A549 (cell line): ENCODE results near the gene PSMA3. TPM values are rescaled to one million over a fixed set of nuclear protein-coding genes. Genes with fewer than 3 reads are reported as not detected.

Source experiments
- ATAC-seq, 2 experiments: fragments of 200-7000 bp in 1 of 2; fragments of >200 bp in 1 of 2; cut with Nextera tagmentation in 1 of 2; cut with Tn5 transposase in 1 of 2; 3 replicates each; pipeline versions ENCODE4 v1.8.0 to v1.9.1; 2018 to 2020; ENCODE audit warnings: mild to moderate bottlenecking in 1 of 2, moderate library complexity in 1 of 2
- CTCF ChIA-PET: fragments of 300-600 bp; sonication (Branson Sonifier 250); formaldehyde crosslinking; extraction: SDS; loops from one replicate; lab custom pipeline; 2021; ENCODE audit warnings: antibody characterized with exemption, inconsistent platforms; lab: Yijun Ruan, JAX
- POLR2A ChIA-PET: fragments of 350-600 bp; formaldehyde crosslinking; extraction: SDS; loops from one replicate; lab custom pipeline; 2021; ENCODE audit warnings: antibody characterized with exemption, inconsistent platforms; lab: Yijun Ruan, JAX
- DNase-seq, 2 experiments: peaks; one replicate each; pipeline versions ENCODE4 v3.0.0 to v3.0.0-alpha.2; 2011 to 2016; ENCODE audit warnings: low read depth in 1 of 2, low spot score in 1 of 2
- FAIRE-seq: peaks from 2 replicates; lab custom pipeline; 2011; peaks lifted over from hg19 to GRCh38; lab: Jason Lieb, UNC
- H3K27ac ChIP-seq, 2 experiments: fragments of >200 bp; sonication (Bioruptor Twin); formaldehyde crosslinking; 3 replicates each; pipeline ENCODE4 v1.5.1; 2016 to 2017
- H3K4me1 ChIP-seq: fragments of >200 bp; sonication (Bioruptor Twin); formaldehyde crosslinking; 3 replicates; pipeline ENCODE4 v1.6.1; 2016
- H3K4me2 ChIP-seq: fragments of >200 bp; sonication (Bioruptor Twin); formaldehyde crosslinking; 3 replicates; pipeline ENCODE4 v1.6.1; 2016
- H3K4me3 ChIP-seq: fragments of >200 bp; sonication (Bioruptor Twin); formaldehyde crosslinking; 3 replicates; pipeline ENCODE4 v1.5.1; 2016
- H3K9me3 ChIP-seq: fragments of >200 bp; sonication (Bioruptor Twin); formaldehyde crosslinking; 3 replicates; pipeline ENCODE4 v1.6.1; 2016
- CBX2 ChIP-seq: fragments of 200-600 bp; sonication (generic); IDR thresholded peaks from 2 replicates; pipeline ENCODE4 v1.6.1; 2016; ENCODE audit warnings: low read depth, mild to moderate bottlenecking, borderline replicate concordance
- FOXS1 ChIP-seq: fragments of 250-450 bp; sonication (Bioruptor Pico); IDR thresholded peaks from 2 replicates; pipeline ENCODE4 v1.5.0; 2020; ENCODE audit warnings: mild to moderate bottlenecking, moderate library complexity
- GATA3 ChIP-seq: IDR thresholded peaks from 2 replicates; pipeline ENCODE4 v1.6.1; 2012; ENCODE audit warnings: borderline replicate concordance
- HEYL ChIP-seq: fragments of 250-450 bp; sonication (Bioruptor Pico); IDR thresholded peaks from 2 replicates; pipeline ENCODE4 v1.8.0; 2021; ENCODE audit warnings: mild to moderate bottlenecking, moderate library complexity
- MAFK ChIP-seq: fragments of 450-650 bp; IDR thresholded peaks from 2 replicates; pipeline ENCODE4 v1.6.1; 2014; ENCODE audit not compliant: partially characterized antibody
- MAZ ChIP-seq: fragments of 150-350 bp; IDR thresholded peaks from 2 replicates; pipeline ENCODE4 v1.6.1; 2014; ENCODE audit warnings: antibody characterized with exemption, low read depth, low read length, borderline replicate concordance
- NPAS2 ChIP-seq: fragments of 250-450 bp; sonication (Bioruptor Pico); IDR thresholded peaks from 2 replicates; pipeline ENCODE4 v1.8.0; 2022; ENCODE audit warnings: mild to moderate bottlenecking, moderate library complexity, borderline replicate concordance
- SREBF2 ChIP-seq: fragments of 450-650 bp; IDR thresholded peaks from 2 replicates; pipeline ENCODE4 v1.6.1; 2014; ENCODE audit warnings: mild to moderate bottlenecking, moderate library complexity
- TFCP2L1 ChIP-seq: fragments of 250-450 bp; sonication (Bioruptor Pico); IDR thresholded peaks from 2 replicates; pipeline ENCODE4 v1.5.0; 2021; ENCODE audit warnings: mild to moderate bottlenecking
- ZFP36 ChIP-seq: fragments of 450-650 bp; IDR thresholded peaks from 2 replicates; pipeline ENCODE4 v1.6.1; 2014; ENCODE audit warnings: borderline replicate concordance; ENCODE audit not compliant: partially characterized antibody
- WGBS: methylation state at CpG from one replicate; pipeline ENCODE4 v1.1.6; 2017; ENCODE audit errors: missing lambda C conversion rate; 5-methylcytosine and 5-hydroxymethylcytosine counted together
- polyA plus RNA-seq, 4 experiments: library from polyadenylated mRNA; depleted of rRNA in 3 of 4; stranded (reverse); fragments of >200 nt; fragmentation: RNase III in 1 of 4; extraction: RNeasy Plus Mini Kit Qiagen cat#74134 plus additional on column Dnase treatment in 1 of 4; gene quantifications; 2 replicates in 3 of 4; 3 replicates in 1 of 4; pipeline ENCODE4 v1.2.3, GENCODE V29; 2011 to 2017
- TF ChIP-seq, protein P1 (sequence below): IDR thresholded peaks from 2 replicates; pipeline ENCODE4 v1.6.1; 2012
- TF ChIP-seq, protein P2 (sequence below): fragments of 150-350 bp; IDR thresholded peaks from 2 replicates; pipeline ENCODE4 v1.6.1; 2014; ENCODE audit warnings: low read depth, mild to moderate bottlenecking, low read length
- TF ChIP-seq, protein P3 (sequence below): fragments of 450-650 bp; IDR thresholded peaks from 2 replicates; pipeline ENCODE4 v1.6.1; 2014; ENCODE audit warnings: antibody characterized with exemption
- TF ChIP-seq, protein P4 (sequence below): fragments of 250-450 bp; sonication (Bioruptor Pico); IDR thresholded peaks from 2 replicates; pipeline ENCODE4 v1.5.0; 2021; ENCODE audit warnings: mild to moderate bottlenecking, moderate library complexity, borderline replicate concordance
- TF ChIP-seq, protein P5 (sequence below): fragments of 200-600 bp; sonication (generic); IDR thresholded peaks from 2 replicates; pipeline ENCODE4 v1.6.1; 2016; ENCODE audit warnings: antibody characterized with exemption, mild to moderate bottlenecking, moderate library complexity
- TF ChIP-seq, protein P6 (sequence below): fragments of >200 bp; sonication (Bioruptor Twin); formaldehyde crosslinking; IDR thresholded peaks from 3 replicates; pipeline ENCODE4 v1.5.1; 2016

The PSMA3 gene
- polyA plus RNA-seq, 2 of the 4 experiments (the other 2 are of a cell fraction), result 260 to 410 TPM

DNA sequence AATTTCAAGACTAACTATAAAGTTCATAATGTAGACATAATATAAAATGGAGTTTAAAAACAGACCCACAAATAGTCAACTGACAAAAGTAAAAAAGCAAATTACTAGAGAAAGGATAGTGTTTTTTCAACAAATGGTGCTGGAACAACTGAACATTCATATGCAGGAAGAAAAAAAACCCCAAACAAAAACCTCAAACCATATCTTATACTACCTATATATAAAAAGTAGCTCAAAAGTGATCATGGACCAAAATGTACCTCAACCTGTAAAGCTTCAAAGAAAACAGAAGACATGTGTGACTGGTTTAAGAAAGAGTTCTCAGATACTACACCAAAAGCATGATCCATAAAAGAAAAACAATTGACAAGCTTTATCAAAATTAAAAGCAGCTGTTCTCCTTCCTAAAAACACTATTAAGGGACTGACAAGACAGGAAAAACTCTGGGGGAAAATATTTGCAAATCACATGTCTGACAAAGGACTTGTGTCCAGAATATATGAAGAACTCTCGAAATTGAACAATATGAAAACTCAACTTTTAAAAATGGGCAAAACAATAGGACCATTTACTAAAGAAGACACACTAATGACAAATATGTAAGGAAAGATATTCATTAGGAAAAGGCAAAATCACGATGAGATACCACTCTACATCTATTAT is 31.0 kb downstream of the PSMA3 start (continued):
- TF ChIP-seq, protein P1, sequence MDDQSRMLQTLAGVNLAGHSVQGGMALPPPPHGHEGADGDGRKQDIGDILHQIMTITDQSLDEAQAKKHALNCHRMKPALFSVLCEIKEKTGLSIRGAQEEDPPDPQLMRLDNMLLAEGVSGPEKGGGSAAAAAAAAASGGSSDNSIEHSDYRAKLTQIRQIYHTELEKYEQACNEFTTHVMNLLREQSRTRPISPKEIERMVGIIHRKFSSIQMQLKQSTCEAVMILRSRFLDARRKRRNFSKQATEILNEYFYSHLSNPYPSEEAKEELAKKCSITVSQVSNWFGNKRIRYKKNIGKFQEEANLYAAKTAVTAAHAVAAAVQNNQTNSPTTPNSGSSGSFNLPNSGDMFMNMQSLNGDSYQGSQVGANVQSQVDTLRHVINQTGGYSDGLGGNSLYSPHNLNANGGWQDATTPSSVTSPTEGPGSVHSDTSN, result no peak
- TF ChIP-seq, protein P2, sequence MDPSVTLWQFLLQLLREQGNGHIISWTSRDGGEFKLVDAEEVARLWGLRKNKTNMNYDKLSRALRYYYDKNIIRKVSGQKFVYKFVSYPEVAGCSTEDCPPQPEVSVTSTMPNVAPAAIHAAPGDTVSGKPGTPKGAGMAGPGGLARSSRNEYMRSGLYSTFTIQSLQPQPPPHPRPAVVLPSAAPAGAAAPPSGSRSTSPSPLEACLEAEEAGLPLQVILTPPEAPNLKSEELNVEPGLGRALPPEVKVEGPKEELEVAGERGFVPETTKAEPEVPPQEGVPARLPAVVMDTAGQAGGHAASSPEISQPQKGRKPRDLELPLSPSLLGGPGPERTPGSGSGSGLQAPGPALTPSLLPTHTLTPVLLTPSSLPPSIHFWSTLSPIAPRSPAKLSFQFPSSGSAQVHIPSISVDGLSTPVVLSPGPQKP, result no peak
- TF ChIP-seq MAZ (no peak), CBX2 (no peak)
- TF ChIP-seq, all 56 proteins: peak for 0

DNA sequence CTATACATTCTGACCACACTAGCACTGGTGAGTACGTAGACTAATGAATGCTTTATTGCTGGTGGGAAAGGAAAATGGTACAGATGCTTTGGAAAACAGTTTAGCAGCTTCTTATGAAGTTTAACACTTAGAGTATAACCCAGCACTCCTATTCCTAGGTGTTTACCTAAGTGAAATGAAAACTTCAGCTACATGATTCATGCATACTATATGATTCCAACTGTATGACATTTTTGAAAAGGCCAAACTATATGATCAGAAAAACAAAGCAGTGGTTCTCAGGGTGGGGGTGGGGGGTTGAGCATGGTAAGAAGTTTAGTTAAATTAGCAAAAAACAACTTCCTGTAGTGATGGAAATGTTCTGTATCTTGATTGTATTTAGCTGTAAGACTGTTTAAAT is 31.6 kb downstream of the PSMA3 start:
- ChIA-PET CTCF (interaction anchor here (1.0 to 1.5 kb wide), 2 partner anchors 10 to 17 kb away, joined by 3 to 4 read pairs; no protein-coding TSS in a partner anchor), POLR2A (interaction anchor here (3.5 kb wide), 1 partner anchor 22 kb away, joined by 12 read pairs; the partner anchor contains the start of gene ARID4A)
- ATAC-seq (no peak), FAIRE-seq (no peak), DNase-seq (no peak)
- no peak overlapping the region for H3K27ac ChIP-seq
- 79% methylated on average over 1 of the region's 1 CpG for WGBS
- H3K4me1 ChIP-seq, result peaks cover 42% of the 10 kb centered on the region
- H3K9me3 ChIP-seq, result no peaks in the 10 kb centered on the region
- H3K4me2 ChIP-seq, result peak overlapping the region; percentile 7; the same call in 1 of the 3 replicates
- no peak for TF ChIP-seq MAFK
- TF ChIP-seq, protein P3, sequence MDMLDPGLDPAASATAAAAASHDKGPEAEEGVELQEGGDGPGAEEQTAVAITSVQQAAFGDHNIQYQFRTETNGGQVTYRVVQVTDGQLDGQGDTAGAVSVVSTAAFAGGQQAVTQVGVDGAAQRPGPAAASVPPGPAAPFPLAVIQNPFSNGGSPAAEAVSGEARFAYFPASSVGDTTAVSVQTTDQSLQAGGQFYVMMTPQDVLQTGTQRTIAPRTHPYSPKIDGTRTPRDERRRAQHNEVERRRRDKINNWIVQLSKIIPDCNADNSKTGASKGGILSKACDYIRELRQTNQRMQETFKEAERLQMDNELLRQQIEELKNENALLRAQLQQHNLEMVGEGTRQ, result no peak
- TF ChIP-seq HEYL (CRISPR knock-in tag), result no peak
- TF ChIP-seq, protein P2, result no peak
- TF ChIP-seq MAZ, result no peak
- TF ChIP-seq SREBF2, result no peak
- no peak for TF ChIP-seq GATA3
- TF ChIP-seq TFCP2L1, result no peak
- TF ChIP-seq FOXS1 (CRISPR knock-in tag), result no peak
- TF ChIP-seq, protein P4, sequence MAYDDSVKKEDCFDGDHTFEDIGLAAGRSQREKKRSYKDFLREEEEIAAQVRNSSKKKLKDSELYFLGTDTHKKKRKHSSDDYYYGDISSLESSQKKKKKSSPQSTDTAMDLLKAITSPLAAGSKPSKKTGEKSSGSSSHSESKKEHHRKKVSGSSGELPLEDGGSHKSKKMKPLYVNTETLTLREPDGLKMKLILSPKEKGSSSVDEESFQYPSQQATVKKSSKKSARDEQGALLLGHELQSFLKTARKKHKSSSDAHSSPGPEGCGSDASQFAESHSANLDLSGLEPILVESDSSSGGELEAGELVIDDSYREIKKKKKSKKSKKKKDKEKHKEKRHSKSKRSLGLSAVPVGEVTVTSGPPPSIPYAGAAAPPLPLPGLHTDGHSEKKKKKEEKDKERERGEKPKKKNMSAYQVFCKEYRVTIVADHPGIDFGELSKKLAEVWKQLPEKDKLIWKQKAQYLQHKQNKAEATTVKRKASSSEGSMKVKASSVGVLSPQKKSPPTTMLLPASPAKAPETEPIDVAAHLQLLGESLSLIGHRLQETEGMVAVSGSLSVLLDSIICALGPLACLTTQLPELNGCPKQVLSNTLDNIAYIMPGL (CRISPR knock-in tag), result no peak
- TF ChIP-seq NPAS2 (CRISPR knock-in tag), result no peak
- no peak for TF ChIP-seq ZFP36
- TF ChIP-seq, protein P5, sequence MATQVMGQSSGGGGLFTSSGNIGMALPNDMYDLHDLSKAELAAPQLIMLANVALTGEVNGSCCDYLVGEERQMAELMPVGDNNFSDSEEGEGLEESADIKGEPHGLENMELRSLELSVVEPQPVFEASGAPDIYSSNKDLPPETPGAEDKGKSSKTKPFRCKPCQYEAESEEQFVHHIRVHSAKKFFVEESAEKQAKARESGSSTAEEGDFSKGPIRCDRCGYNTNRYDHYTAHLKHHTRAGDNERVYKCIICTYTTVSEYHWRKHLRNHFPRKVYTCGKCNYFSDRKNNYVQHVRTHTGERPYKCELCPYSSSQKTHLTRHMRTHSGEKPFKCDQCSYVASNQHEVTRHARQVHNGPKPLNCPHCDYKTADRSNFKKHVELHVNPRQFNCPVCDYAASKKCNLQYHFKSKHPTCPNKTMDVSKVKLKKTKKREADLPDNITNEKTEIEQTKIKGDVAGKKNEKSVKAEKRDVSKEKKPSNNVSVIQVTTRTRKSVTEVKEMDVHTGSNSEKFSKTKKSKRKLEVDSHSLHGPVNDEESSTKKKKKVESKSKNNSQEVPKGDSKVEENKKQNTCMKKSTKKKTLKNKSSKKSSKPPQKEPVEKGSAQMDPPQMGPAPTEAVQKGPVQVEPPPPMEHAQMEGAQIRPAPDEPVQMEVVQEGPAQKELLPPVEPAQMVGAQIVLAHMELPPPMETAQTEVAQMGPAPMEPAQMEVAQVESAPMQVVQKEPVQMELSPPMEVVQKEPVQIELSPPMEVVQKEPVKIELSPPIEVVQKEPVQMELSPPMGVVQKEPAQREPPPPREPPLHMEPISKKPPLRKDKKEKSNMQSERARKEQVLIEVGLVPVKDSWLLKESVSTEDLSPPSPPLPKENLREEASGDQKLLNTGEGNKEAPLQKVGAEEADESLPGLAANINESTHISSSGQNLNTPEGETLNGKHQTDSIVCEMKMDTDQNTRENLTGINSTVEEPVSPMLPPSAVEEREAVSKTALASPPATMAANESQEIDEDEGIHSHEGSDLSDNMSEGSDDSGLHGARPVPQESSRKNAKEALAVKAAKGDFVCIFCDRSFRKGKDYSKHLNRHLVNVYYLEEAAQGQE, result no peak
- TF ChIP-seq, protein P6, sequence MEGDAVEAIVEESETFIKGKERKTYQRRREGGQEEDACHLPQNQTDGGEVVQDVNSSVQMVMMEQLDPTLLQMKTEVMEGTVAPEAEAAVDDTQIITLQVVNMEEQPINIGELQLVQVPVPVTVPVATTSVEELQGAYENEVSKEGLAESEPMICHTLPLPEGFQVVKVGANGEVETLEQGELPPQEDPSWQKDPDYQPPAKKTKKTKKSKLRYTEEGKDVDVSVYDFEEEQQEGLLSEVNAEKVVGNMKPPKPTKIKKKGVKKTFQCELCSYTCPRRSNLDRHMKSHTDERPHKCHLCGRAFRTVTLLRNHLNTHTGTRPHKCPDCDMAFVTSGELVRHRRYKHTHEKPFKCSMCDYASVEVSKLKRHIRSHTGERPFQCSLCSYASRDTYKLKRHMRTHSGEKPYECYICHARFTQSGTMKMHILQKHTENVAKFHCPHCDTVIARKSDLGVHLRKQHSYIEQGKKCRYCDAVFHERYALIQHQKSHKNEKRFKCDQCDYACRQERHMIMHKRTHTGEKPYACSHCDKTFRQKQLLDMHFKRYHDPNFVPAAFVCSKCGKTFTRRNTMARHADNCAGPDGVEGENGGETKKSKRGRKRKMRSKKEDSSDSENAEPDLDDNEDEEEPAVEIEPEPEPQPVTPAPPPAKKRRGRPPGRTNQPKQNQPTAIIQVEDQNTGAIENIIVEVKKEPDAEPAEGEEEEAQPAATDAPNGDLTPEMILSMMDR, result no peak
- H3K4me3 ChIP-seq, result no peak overlapping the region
